Measurements from ENCODE around the gene GALNT2. TPM values are rescaled to one million over a fixed set of nuclear protein-coding genes. Genes with fewer than 3 reads are reported as not detected.

GALNT2 gene
- total RNA-seq (2012; rRNA removed) = 50.4 and 58.6 TPM in 2 replicates
- polyA plus RNA-seq (2012; rRNA removed) = 170 and 189 TPM in 2 replicates
- polyA plus RNA-seq (2012; cell fraction: cytosol; rRNA removed) = 173 and 231 TPM in 2 replicates
- 130 and 137 TPM in 2 replicates for polyA plus RNA-seq (2012; cell fraction: nucleus; rRNA removed; ENCODE audit: low replicate concordance)
- percentile 93 among the genes with signal in this experiment for Bru-seq, nascent RNA
- BruChase-seq, experiment 1, labeled RNA remaining after a 6-hour chase = percentile 86 among the genes with signal in this experiment
- percentile 92 among the genes with signal in this experiment for BruChase-seq, experiment 2, labeled RNA remaining after a 2-hour chase
- long read RNA-seq, full-length matches to known transcripts = 104 of 310 reads
- long read RNA-seq, partial matches to known transcripts = 192 of 310 reads
- long read RNA-seq, other reads (novel, unspliced or antisense) = 14 of 310 reads

DNA sequence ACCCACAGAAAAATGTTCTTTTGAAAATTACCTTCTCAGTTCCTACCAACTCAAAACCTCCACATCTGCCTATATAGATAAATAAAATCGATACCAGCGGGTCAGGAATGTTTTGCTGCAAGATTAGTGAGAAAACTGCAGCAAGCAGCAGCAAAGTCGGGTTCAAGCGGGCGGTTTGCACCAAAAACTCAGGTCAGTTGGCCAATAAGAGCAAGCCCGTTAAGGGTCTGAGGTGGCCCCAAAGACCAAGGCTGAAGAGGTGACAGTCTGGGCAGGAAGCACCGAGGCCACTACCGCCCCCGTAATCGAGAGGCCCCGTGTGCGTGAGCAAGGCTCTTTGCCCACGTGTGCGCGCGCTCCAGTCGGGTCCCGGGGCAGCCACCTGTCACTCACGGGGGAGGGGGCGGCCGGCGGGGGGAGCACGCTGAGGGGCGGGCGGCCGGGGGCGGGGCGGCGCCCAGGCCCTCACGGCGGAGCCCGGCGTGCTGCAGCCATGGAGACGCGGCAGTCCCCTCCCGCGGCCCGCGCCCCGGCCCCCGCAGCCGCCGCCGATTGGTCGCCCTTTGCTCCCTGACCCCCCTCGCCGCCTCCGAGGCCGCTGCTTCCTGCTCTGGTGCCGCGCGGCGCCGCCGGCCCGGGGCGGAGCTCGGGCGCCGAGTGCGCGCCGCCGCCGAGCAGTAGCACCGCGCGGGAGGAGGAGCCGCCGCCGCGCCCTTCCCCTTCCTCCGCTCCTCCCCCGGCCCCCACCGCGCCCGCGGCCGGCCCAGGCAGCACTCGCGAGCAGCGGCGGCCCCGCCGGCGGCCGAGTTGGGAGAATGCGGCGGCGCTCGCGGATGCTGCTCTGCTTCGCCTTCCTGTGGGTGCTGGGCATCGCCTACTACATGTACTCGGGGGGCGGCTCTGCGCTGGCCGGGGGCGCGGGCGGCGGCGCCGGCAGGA lies at the start of gene GALNT2:
Gene GALNT2 (plus strand): TSS at position 773 of the 939 bp plus-strand sequence. CDS start 43 bp downstream, at position 816.
- POLR2A ChIA-PET (ENCODE audit: unreplicated experiment) = no interaction called here
- H4K91ac ChIP-seq (ENCODE audit: insufficient read depth, low read depth, low read length) = peak within 1 kb of the TSS; percentile 23; the same call in 1 of the 2 replicates
- CTCF ChIA-PET = interaction anchor here (0.6 kb wide), 1 partner anchor 205 kb away, joined by 4 read pairs; no protein-coding TSS in a partner anchor
- peak within 1 kb of the TSS; percentile 83 for H3K56ac ChIP-seq (ENCODE audit: extremely low read depth, insufficient read depth, low read length)
- dilution Hi-C loops (cut with HindIII; ENCODE audit: low sequenced_read_pairs, unreplicated experiment) (no loop called here), intact Hi-C loops (cut with micrococcal nuclease) (loop anchor here (1.0 to 5.0 kb wide), 3 partner anchors 186 to 404 kb away; no protein-coding TSS in a partner anchor), in situ Hi-C loops (cut with MboI; ENCODE audit: low sequenced_read_pairs) (no loop called here)
- H2BK15ac ChIP-seq (ENCODE audit: low read depth, low read length) = no peak within 1 kb of the TSS
- H3K4me3 ChIP-seq (ENCODE audit: insufficient read depth, low read depth, low read length) = peak within 1 kb of the TSS; percentile 81
- TF ChIP-seq RFX5 (IDR thresholded peaks at IDR 0.05; ENCODE audit: low read depth, low read length) (no peak), CTCF (conservative IDR thresholded peaks at IDR 0.05; ENCODE audit: low read depth, low read length) (no peak), BHLHE40 (IDR thresholded peaks at IDR 0.05; ENCODE audit: low read depth, low read length) (0 out of 2 replicates have a peak, but pooled peaks have one; percentile 5), ELK1 (IDR thresholded peaks at IDR 0.05; ENCODE audit: borderline replicate concordance, low read depth, low read length) (no peak), NFE2L2 (IDR thresholded peaks at IDR 0.05; ENCODE audit: low read depth, low read length) (no peak), MAZ (IDR thresholded peaks at IDR 0.05; ENCODE audit: borderline replicate concordance, low read depth, low read length) (peak; percentile 99), RAD21 (IDR thresholded peaks at IDR 0.05; ENCODE audit: low read length) (peak; percentile 37), MXI1 (IDR thresholded peaks at IDR 0.05; ENCODE audit: borderline replicate concordance, low read depth, low read length) (peak; percentile 79), POLR2A (IDR thresholded peaks at IDR 0.05; ENCODE audit: low read depth, low read length) (peak; percentile 87)
- TF ChIP-seq, protein P1, sequence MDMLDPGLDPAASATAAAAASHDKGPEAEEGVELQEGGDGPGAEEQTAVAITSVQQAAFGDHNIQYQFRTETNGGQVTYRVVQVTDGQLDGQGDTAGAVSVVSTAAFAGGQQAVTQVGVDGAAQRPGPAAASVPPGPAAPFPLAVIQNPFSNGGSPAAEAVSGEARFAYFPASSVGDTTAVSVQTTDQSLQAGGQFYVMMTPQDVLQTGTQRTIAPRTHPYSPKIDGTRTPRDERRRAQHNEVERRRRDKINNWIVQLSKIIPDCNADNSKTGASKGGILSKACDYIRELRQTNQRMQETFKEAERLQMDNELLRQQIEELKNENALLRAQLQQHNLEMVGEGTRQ (IDR thresholded peaks at IDR 0.05; ENCODE audit: low read depth, low read length) = peak; percentile 79
- H3K18ac ChIP-seq (ENCODE audit: low read depth, low read length) = peak within 1 kb of the TSS; percentile 48
- H3K4me2 ChIP-seq (ENCODE audit: low read depth, low read length) = peak within 1 kb of the TSS; percentile 77
- H2BK20ac ChIP-seq (ENCODE audit: low read depth, low read length) = no peak within 1 kb of the TSS
- ATAC-seq (ENCODE audit: low read depth) = peak; percentile 93
- WGBS, 2 experiments (ENCODE audit: extremely low coverage in 2 of 2, insufficient read length in 1 of 2) = 1% methylated on average over 26 of the region's 104 CpGs; no CpG with 5 or more reads in 1 of the 2 experiments
- no peaks in the 10 kb centered on the region for H3K9me3 ChIP-seq (ENCODE audit: control insufficient read depth, insufficient read depth, low read length)
- H3K27ac ChIP-seq (ENCODE audit: insufficient read depth, low read length) = peak within 1 kb of the TSS; percentile 78
- peak within 1 kb of the TSS; percentile 86 for H3K23ac ChIP-seq (ENCODE audit: low read depth, low read length)
- peak within 1 kb of the TSS; percentile 10; the same call in 1 of the 2 replicates for H2AK5ac ChIP-seq (ENCODE audit: low read depth, low read length)
- H3K4me1 ChIP-seq (ENCODE audit: control insufficient read depth, insufficient read depth, low read length) = peaks cover 7% of the 10 kb centered on the region
- 0 out of 2 replicates have a peak within 1 kb of the TSS, but pooled peaks have one; percentile 40 for H2BK120ac ChIP-seq (ENCODE audit: low read depth, low read length)
- peaks cover 5 to 36% of the 10 kb centered on the region in 2 experiments; a peak in 3 of 4 replicates for H3K79me1 ChIP-seq (ENCODE audit: low read depth in 1 of 2, low read length in 2 of 2)
- H4K20me1 ChIP-seq (ENCODE audit: insufficient read depth, low read length) = peaks cover 39% of the 10 kb centered on the region
- H4K8ac ChIP-seq (ENCODE audit: low read depth in 2 of 2, low read length in 2 of 2) = peak within 1 kb of the TSS; percentile 59 to 92
- peaks cover 7% of the 10 kb centered on the region for H3K9me1 ChIP-seq (ENCODE audit: insufficient read depth, low read length)
- no peaks in the 10 kb centered on the region for H3K27me3 ChIP-seq (ENCODE audit: control insufficient read depth, insufficient read depth, low read length)
- peak within 1 kb of the TSS; percentile 86 for H2AK9ac ChIP-seq (replicated peaks; ENCODE audit: low read depth, low read length, poor library complexity)
- H3K36me3 ChIP-seq (ENCODE audit: control insufficient read depth, insufficient read depth, low read length) = no peaks in the 10 kb centered on the region
- no TSS peak for BruUV-seq (replicated peaks)
- H4K5ac ChIP-seq (ENCODE audit: low read depth, low read length) = no peak within 1 kb of the TSS
- H3K14ac ChIP-seq (replicated peaks; ENCODE audit: low read depth, low read length) = 0 out of 2 replicates have a peak within 1 kb of the TSS, but pooled peaks have one; percentile 26
- H3K9ac ChIP-seq (ENCODE audit: low read depth, low read length) = peak within 1 kb of the TSS; percentile 89
- H2BK5ac ChIP-seq (ENCODE audit: low read depth, low read length, poor library complexity, severe bottlenecking) = peak within 1 kb of the TSS; percentile 44
- DNase-seq = peak; percentile 79
- peak within 1 kb of the TSS; percentile 76 for H3K4ac ChIP-seq (ENCODE audit: low read depth, low read length)
- peak within 1 kb of the TSS; percentile 96 for H2AFZ ChIP-seq (replicated peaks; ENCODE audit: low read length, poor library complexity)

All from IMR-90 (cell line).